GM12864 (cell line): ENCODE results near the gene GATAD2B.

ENCODE experiments used
- DNase-seq: peaks from one replicate; pipeline ENCODE4 v3.0.0-alpha.2; 2011; ENCODE audit warnings: low read depth
- H3K4me3 ChIP-seq: 2 replicates; pipeline ENCODE4 v1.5.1; 2011; ENCODE audit warnings: mild to moderate bottlenecking, low read depth, low read length, control low read depth
- CTCF ChIP-seq: IDR thresholded peaks from 2 replicates; pipeline ENCODE4 v1.5.1; 2011; ENCODE audit warnings: low read depth, mild to moderate bottlenecking, moderate library complexity, low read length, control low read depth, inconsistent platforms; ENCODE audit errors: missing control alignments

Gene GATAD2B

GRCh38 chr1:153760440-153760839, 162.3 kb downstream of the GATAD2B start:
- no peak for TF ChIP-seq CTCF
- H3K4me3 ChIP-seq: no peak overlapping the region
- no peak for DNase-seq
